ENCODE data around the gene RSPH3.

DNA sequence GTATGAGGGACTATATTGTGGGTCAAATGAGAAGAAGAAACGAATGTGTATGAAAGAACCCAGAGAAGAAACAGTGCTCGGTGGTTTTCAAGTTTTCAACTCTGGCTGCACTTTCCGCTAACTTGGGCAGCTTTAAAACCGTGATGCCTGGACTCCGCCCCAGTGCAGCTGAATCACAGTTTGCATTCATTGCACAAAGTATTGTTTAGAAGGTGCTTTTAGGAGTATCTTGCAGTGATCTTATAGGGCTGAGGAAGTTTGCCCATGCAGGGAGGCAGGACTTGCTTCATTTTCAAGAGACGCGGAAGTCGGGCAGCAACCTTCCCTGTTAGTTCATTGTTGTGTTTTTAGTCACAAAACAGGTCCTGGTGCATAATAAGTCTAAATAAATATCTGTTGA is 52.7 kb downstream of the RSPH3 start:
- TF ChIP-seq CTCF (IDR thresholded peaks at IDR 0.05) = no peak
- TF ChIP-seq POLR2A (IDR thresholded peaks at IDR 0.05) = no peak

Data from uterus (tissue), 2 donors.